PC-3 (cell line): ENCODE measurements around the gene SGTB. TPM values are rescaled to one million over a fixed set of nuclear protein-coding genes. Genes with fewer than 3 reads are reported as not detected.

Experiments used
- ATAC-seq: fragments of 200-7000 bp; cut with Tn5 transposase; 2 replicates; pipeline ENCODE4 v1.9.1; 2020; ENCODE audit warnings: mild to moderate bottlenecking, moderate library complexity
- BruUV-seq: library from RNA; stranded (reverse); fragments of 400-500 nt; replicated peaks from 2 replicates; lab custom pipeline; 2021; lab: Mats Ljungman, UMichigan
- CTCF ChIA-PET: fragments of 300-600 bp; sonication (Branson Sonifier 250); formaldehyde crosslinking; loops from one replicate; lab custom pipeline; 2022; ENCODE audit warnings: antibody characterized with exemption; lab: Charles Lee
- POLR2A ChIA-PET: fragments of 300-600 bp; sonication (Branson Sonifier 250); formaldehyde crosslinking; loops from one replicate; lab custom pipeline; 2022; ENCODE audit warnings: antibody characterized with exemption; ENCODE audit not compliant: unreplicated experiment; lab: Charles Lee
- DNase-seq: peaks from one replicate; pipeline ENCODE4 v3.0.0-alpha.2; 2015
- H2AFZ ChIP-seq: fragments of 300-600 bp; sonication (generic); 2 replicates; pipeline ENCODE4 v1.6.0; 2016; ENCODE audit warnings: antibody characterized with exemption, low read length
- H3F3A ChIP-seq: fragments of 300-600 bp; sonication (generic); one replicate; pipeline ENCODE4 v1.6.0; 2017; ENCODE audit warnings: antibody characterized with exemption, low read length, control low read depth, mild to moderate bottlenecking; ENCODE audit not compliant: unreplicated experiment
- H3K27ac ChIP-seq: fragments of 300-600 bp; sonication (generic); 2 replicates; pipeline ENCODE4 v1.5.1; 2016; ENCODE audit warnings: mild to moderate bottlenecking, low read length
- H3K27me3 ChIP-seq: fragments of 300-600 bp; sonication (generic); 2 replicates; pipeline ENCODE4 v1.6.1; 2016; ENCODE audit warnings: low read length, mixed read lengths
- H3K36me3 ChIP-seq: fragments of 300-600 bp; sonication (generic); 2 replicates; pipeline ENCODE4 v1.6.1; 2016; ENCODE audit warnings: low read depth, mixed run types, low read length, mixed read lengths
- H3K4me1 ChIP-seq: fragments of 300-600 bp; sonication (generic); 2 replicates; pipeline ENCODE4 v1.5.1; 2016; ENCODE audit warnings: low read length; ENCODE audit not compliant: insufficient read depth
- H3K4me2 ChIP-seq: fragments of 300-600 bp; sonication (generic); 2 replicates; pipeline ENCODE4 v1.6.0; 2016; ENCODE audit warnings: low read length
- H3K4me3 ChIP-seq: fragments of 300-600 bp; sonication (generic); 2 replicates; pipeline ENCODE4 v1.5.1; 2016; ENCODE audit warnings: mild to moderate bottlenecking, low read length, mixed read lengths
- H3K79me2 ChIP-seq: fragments of 300-600 bp; sonication (generic); 2 replicates; pipeline ENCODE4 v1.6.1; 2017; ENCODE audit warnings: low read length, mixed read lengths
- H3K9ac ChIP-seq: fragments of 300-600 bp; sonication (generic); 2 replicates; pipeline ENCODE4 v1.6.0; 2016; ENCODE audit warnings: mild to moderate bottlenecking, low read length
- H3K9me2 ChIP-seq: fragments of 300-600 bp; sonication (generic); replicated peaks from 2 replicates; pipeline ENCODE4 v1.6.1; 2016; ENCODE audit warnings: mixed run types, low read length, mixed read lengths
- H3K9me3 ChIP-seq: fragments of 300-600 bp; sonication (generic); 2 replicates; pipeline ENCODE4 v1.6.1; 2016; ENCODE audit warnings: low read length, mixed read lengths
- H4K20me1 ChIP-seq: fragments of 300-600 bp; sonication (generic); 2 replicates; pipeline ENCODE4 v1.6.1; 2016; ENCODE audit warnings: low read length, mixed read lengths
- CTCF ChIP-seq: fragments of 300-600 bp; sonication (generic); conservative IDR thresholded peaks from 2 replicates; pipeline ENCODE4 v1.5.1; 2017; ENCODE audit warnings: antibody characterized with exemption, low read depth, mild to moderate bottlenecking, low read length
- EZH2 ChIP-seq: fragments of 300-600 bp; sonication (generic); IDR thresholded peaks from one replicate; pipeline ENCODE4 v1.6.1; 2017; ENCODE audit warnings: antibody characterized with exemption, mild to moderate bottlenecking, low read length; ENCODE audit not compliant: unreplicated experiment
- EZH2phosphoT487 ChIP-seq: fragments of 300-600 bp; sonication (generic); IDR thresholded peaks from 2 replicates; pipeline ENCODE4 v1.6.1; 2018; ENCODE audit warnings: mild to moderate bottlenecking, antibody characterized with exemption, low read length, borderline replicate concordance
- intact Hi-C: fragments of 100-400 bp; cut with micrococcal nuclease; formaldehyde crosslinking; loops from 2 replicates; pipeline ENCODE4 v1.9.0; 2023
- total RNA-seq: library from RNA; depleted of rRNA; stranded (reverse); fragments of >200 nt; gene quantifications from 2 replicates; pipeline ENCODE4 v1.2.3, GENCODE V29; 2014; rRNA removed

The SGTB gene
- total RNA-seq, 1 experiment from 2014 or later = 1.1 TPM

GRCh38 chr5:65620021-65620420 is 101.9 kb downstream of the SGTB start:
- Histone ChIP-seq H3K4me3 (no peak overlapping the region), H3K9me3 (no peaks in the 10 kb centered on the region), H4K20me1 (no peaks in the 10 kb centered on the region), H2AFZ (no peak overlapping the region), H3F3A (no peaks in the 10 kb centered on the region), H3K27ac (no peak overlapping the region), H3K9me2 (no peaks in the 10 kb centered on the region), H3K4me2 (no peak overlapping the region), H3K36me3 (no peaks in the 10 kb centered on the region), H3K9ac (no peak overlapping the region), H3K4me1 (0 out of 2 replicates have a peak, but pooled peaks cover 7% of the 10 kb centered on the region), H3K27me3 (no peaks in the 10 kb centered on the region), H3K79me2 (peaks cover 21% of the 10 kb centered on the region)
- no peak for DNase-seq
- intact Hi-C loops = no loop called here
- ATAC-seq = no peak
- POLR2A ChIA-PET = no interaction called here
- CTCF ChIA-PET = no interaction called here
- TF ChIP-seq EZH2phosphoT487 = no peak
- no peak for TF ChIP-seq EZH2
- no peak for TF ChIP-seq CTCF
- BruUV-seq = no TSS peak

Other genes starting within 250 kb of the SGTB start
- 1.5 and 1.7 TPM in 2 replicates for gene ADAMTS6, start 240.2 kb downstream of the SGTB start, total RNA-seq
- gene CENPK, start 158.9 kb downstream of the SGTB start, total RNA-seq = 8.0 and 8.6 TPM in 2 replicates
- 11.6 and 14.8 TPM in 2 replicates for gene PPWD1, start 158.8 kb downstream of the SGTB start, total RNA-seq
- gene TRIM23, start 97.8 kb downstream of the SGTB start, total RNA-seq = 4.7 and 7.7 TPM in 2 replicates
- 1.4 and 1.6 TPM in 2 replicates for gene SHLD3, start 97.1 kb downstream of the SGTB start, total RNA-seq
- 6.6 and 6.7 TPM in 2 replicates for gene TRAPPC13, start 97.1 kb downstream of the SGTB start, total RNA-seq
- gene NLN, start 96 bp upstream of the SGTB start, total RNA-seq = 7.9 and 13.6 TPM in 2 replicates
- 38.9 and 40.6 TPM in 2 replicates for gene ERBIN, start 204.5 kb upstream of the SGTB start, total RNA-seq